ENCODE results near the gene ACTR5.

The ACTR5 gene

DNA sequence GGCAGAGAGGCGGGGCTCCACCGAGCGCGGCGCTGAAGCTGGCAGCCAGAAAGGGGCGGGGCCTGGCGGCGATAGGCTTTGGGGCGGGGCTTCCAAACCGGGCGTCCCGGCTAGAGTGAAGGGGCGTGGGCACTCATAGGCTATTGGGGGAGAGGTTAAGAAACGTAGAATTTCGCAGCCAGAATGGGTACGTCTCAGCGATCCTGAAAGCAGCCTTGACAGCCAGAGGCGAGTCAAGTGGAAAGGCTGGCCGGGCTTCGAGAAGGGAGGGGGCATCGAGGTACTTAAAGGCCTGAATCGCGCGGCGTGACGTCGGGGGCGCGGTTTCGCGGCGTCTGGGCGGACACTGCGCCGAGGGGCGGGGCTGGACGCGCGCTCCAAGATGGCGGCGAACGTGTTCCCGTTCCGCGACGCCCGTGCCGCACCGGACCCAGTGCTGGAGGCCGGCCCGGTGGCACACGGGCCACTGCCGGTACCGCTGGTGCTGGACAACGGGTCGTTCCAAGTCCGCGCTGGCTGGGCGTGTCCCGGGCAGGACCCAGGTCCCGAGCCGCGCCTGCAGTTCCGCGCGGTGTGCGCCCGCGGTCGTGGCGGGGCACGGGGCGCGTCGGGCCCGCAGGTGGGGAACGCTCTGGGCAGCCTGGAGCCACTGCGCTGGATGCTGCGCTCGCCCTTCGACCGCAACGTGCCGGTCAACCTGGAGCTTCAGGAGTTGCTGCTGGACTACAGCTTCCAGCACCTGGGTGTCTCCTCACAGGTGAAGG, at the start of gene ACTR5:
TSS of gene ACTR5 (plus strand) at position 364 of the 764 bp plus-strand sequence. CDS start at position 383, 19 bp downstream.
- DNase-seq = peak; percentile 96 to 98

DNA sequence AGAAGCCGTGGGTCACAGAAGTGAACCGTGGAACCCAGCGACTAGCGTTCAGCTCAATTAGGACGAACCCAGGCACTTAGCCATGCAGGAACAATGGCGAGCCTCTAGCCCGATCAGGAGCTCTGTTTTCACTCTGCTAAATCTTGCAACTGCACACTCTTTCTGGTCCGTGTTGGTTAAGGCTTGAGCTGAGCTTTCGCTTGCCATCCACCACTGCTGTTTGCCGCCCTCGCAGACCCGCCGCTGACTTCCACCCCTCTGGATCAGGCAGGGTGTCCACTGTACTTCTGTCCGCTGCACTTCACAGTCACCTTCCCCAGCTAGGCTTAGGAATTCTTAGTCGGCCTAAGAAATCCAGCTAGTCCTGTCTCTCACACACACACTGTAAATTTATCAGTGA, 49.7 kb upstream of the ACTR5 start:
- no peak for DNase-seq

DNA sequence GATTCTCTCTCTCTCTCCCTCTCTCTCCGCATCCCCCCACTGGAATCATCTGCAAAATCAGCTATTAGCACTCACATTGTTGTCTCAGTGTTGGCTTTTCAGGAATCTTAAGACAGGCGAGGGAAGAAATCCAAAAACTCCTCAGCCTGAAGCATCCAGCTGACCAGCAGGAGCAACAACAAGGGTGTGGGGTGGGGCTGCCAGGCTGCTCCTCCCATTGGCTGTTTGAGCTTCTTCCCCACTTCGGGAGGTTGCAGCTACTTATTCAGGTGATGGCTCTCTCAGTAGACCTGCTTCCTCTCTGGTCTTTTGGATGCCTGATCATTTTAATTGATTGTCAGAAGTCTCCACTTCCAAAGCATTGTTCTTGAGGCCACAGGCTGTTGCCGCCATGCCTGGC, 48.1 kb upstream of the ACTR5 start:
- no peak for DNase-seq

DNA sequence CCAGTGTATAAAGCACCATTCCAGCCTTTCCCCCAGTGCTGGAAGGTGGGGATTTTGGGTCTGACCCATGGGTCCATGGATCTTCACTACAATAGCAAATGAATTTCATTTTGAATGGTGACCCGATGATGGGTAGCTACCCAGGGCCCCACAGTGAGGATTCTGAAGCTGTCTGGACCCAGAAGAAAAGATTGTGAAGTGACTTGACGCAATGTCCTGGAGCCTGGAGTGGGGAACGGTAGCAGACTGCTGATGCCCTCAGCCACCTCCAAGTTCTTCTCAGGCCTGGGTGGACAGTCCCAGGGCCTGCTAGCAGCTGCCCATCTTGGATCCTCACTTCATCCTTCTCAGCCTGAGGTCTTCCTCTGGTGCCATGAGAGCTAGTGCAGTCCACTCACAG, 47.3 kb upstream of the ACTR5 start:
- no peak for DNase-seq

DNA sequence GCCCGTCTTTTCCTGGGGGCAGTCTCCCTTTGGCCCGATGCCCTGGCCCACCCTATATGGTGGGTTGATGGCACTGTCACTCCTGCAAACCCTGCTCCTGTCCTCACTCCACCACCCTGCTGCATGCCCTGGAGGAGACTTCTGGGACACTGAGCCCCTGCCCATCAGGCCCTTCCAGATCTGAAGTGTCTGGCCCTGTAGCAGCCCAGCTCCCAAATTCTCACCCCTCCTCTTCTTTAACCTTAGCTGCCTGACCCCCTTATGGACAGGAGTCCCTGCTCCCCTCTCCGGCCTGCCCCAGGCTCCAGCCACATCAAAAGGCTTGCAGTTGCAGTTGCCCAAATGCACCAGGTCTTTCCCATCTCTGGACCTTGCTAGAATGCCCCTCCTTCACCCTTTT, 44.7 kb upstream of the ACTR5 start:
- no peak for DNase-seq

DNA sequence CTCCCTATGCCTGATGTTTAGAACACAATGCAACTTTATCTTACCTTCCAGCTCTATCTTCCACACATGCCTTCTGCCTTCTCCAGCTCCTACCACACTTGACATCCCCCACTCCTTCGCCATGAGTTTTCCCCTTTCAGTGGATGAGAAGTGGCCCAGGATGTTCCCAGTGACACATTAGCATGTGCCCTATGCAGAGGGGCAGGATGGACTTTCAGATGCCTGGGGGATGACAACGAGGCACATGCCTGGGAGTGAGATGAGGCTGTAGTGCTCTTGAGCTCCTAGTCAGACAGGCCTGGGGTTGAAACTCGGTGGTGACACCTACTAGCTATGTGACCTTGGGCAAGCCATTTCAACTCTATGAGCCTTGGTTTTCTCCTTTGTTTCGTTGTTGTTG, 44.1 kb upstream of the ACTR5 start:
- no peak for DNase-seq

DNA sequence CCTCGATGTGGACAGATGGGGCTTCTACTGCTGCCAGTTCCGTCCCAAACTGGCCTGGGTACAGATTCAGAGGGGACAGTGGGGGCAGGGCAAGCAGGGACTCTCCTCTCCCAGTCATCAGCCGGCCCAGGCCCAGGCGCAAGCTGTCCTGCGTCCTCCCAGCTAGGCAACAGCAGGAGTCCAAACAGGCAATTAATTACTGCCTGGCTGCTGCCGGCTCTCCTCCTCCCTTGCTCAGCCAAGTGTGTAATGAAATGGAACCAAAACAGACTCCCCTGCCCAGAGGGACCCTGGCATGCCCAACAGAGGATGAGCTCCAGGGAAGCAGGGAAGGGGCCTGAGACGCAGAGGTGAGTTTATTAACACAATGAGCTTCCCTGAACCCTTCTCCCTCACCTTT, 41.8 kb upstream of the ACTR5 start:
- DNase-seq = no peak

DNA sequence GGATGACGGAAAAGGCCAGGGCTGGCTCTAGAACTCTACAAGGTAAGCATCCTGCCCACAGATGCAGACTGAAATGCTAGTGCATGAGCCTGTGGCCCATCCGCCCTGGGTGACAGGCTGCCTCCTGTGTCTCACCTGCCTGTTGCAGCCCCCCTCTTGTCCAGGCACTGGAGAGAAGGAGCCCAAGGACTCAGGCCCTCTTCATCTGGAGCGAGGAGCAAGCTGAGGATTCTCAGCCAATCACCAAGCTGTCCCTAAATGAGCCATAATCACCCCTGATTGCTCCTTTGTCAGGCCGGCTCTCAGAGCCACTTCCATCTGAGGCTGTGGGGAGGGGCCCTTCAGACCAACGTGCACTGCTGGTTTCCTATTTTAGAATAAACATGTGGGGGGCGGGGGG, 34.0 kb upstream of the ACTR5 start:
- DNase-seq = no peak

DNA sequence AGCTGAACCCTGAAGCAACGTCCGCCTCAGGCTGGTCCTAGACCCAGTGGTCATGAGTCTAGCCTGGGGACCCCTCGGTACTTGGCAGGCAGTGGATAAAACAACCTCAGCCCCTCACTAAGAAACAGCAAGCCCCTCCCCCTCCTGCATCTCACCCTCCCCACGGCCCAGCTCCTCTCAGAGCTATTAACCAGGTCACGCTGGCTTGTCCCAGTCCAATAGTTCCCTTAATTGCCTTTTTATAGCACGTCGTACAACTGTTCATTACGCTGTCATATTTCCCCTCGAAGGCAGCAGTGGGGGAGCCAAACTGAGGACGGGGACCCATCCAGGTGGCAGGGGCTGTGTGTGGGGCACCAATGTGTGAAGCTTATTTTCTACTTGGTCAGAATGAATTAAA, 32.6 kb upstream of the ACTR5 start:
- DNase-seq = no peak

DNA sequence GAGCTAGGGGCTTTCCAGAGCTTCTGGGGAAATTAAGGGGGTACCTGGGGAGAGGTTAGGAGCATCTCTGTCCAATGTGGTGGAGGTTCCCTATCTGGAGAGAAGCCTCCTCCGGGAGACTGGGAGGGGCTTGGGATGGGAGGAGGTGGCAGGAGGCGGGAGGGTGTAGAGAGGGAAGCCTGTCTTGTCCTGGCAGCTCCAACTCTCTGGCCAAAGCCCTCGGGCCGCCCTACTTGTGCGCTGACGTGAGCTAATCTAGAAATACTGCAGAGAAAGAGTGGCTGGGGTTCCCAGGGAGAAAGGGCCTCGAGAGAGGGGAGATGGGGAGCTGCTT, 25.6 kb upstream of the ACTR5 start:
- no peak for DNase-seq

DNA sequence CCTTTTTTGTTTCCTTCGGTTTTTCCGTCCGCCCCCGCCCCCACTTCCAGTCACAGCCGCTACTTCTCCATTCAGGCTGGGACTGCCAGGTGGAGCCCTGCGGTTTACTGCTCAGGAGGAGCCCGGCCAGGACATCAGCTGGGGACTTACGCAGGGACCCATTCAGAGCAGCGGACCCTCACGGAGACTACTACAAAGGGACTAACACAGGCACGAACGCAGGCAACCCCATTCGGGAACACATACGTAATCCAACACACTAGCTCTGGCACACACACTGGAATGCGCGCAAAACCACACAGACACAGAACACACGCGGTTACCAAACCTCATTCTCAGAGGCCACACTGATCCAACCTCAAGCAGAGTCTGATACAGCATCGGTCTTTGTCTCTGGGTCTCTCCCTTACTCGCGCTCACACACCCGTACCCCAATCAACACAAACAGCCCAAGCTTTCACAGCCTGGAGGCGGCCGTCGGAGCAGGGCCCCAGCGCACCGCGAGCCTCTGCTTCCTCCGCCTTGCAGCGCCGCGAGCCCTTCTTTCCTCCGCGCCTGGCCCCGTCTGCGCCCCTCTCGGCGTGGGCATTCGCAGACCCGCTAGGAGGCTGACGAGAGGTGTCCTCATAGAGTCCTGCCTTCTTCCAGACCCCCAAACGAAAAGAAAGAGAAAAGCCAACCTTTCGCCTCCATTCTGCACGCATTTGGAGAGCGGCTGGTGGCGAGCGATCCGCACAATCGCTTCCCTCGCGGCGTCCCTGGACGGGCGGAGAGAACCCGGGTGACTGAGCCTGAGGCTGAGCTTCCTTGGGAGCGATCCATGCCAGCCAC, 25.0 kb upstream of the ACTR5 start:
- DNase-seq = no peak

DNA sequence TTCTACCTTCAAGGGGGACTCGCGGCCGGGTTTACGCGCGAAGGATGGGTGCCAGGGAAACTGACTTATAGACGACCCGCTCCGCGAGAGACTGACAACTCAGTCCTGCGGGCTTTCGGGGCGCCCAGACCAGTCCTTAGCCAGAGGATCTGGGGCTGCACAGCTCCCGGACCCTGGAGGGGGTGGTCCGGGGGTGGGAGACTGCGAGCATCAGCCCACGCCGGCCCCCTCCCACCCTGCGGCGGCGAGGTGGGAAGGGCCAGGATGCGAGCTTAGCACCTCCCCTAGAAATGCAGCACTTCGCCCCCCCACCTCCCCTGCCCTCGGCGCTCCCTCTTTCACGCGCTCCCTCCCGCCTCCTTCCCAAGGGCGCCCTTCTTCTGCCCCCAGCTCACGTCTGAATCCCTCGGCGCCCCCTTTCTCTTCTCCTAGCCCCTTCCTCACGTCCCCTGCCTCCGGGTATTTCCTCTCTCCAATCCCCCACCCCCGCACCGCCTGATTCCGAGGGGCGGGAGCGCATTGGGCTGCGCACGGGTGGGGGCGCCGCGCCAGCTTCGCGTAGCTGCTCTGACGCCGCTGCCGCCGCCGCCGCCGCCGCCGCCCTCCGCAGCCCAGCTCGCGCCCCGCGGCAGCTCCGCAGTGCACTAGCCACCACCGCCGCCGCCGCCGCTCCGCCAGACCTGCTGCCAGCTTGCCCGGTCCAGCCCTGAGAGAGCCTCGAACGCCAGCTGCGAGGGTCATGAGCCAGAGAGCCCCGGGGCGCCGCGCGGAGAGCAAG, 24.2 kb upstream of the ACTR5 start, which contains the start of gene SLC32A1:
TSS of gene SLC32A1 (plus strand) at position 639 of the 778 bp plus-strand sequence. CDS start 239 bp downstream, outside the sequence.
- DNase-seq = no peak

DNA sequence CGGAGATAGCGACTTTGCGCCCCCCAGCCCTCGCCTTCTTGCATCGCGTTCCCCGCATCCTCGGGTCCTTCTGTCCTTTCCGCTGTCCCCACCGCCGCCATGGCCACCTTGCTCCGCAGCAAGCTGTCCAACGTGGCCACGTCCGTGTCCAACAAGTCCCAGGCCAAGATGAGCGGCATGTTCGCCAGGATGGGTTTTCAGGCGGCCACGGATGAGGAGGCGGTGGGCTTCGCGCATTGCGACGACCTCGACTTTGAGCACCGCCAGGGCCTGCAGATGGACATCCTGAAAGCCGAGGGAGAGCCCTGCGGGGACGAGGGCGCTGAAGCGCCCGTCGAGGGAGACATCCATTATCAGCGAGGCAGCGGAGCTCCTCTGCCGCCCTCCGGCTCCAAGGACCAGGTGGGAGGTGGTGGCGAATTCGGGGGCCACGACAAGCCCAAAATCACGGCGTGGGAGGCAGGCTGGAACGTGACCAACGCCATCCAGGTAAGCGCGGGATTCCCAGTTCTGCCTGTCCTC, 23.6 kb upstream of the ACTR5 start:
- DNase-seq = no peak

DNA sequence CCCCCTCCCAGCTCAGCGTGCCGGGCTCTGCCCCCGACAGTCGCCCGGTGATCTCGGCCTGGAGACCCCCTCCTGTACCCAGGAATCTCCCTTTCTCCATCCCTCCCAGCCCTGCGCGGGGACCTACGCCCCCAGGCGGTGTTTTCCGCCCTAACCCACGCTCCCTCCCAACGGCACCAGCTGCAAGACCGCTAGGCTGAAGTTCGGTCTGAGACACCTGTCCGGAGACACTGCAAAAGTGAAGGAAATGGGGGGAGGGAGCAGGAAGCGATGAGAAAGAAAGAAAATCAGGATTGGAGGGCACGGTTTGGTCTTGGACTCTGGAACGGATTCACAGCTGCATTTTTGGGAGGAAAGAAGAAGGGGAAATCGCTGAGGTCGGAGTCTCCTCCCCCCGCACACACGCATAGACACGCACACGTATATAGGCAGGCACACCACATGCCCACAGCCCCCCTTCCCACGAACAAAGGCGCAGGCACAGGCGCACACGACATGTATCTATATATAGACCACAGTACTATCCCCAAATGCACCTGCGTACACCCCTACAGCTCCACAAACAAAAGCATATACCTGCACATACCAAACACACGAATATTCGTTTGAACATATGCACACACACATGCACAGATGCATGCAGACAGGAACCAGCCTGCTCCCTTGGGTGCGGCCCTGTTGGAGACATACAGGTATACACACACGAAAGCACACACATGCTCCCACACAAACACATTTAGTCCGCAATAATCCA, 22.9 kb upstream of the ACTR5 start:
- no peak for DNase-seq

DNA sequence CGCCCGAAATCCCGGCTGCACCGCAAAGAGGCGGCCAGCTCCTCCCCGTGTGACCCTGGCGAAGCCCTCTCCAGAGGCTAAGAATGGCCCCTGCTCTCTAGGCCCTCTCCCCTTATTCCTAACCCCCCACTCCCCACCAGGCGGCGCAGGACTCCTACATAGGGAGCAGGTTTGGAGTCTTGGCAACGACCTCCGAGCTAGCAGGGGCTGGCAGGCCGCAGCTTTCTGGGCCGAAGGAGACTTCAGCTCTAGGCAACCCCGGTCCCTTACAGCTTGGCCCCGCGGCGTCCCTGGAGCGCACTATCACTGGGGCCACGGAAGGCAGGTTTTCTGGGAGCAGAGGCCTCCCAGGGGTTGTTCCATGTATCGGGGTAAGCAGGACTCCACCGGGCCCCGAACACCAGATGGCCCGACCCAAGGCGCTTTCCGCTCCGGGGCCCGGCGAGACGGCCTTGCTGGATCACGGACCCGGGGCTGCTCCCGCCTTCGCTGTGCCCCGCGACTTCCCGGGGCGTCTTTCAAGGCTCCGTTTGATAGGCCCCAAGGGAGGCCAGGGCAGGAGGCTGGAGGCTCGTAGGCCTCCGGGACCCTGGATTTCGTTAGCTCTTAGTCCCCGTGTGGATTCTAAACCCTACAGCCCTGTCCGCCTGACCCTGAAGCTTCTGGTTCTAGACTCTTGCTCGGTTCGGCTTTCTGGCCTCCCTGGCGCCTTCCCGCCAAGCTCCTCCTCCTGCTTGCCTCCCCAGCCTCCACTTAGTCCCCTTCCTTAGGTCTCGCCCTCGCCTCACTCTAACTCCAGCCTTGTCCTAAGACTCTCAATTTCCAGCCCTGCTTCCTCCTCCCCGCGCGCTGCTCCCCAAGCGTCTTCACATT, 22.1 kb upstream of the ACTR5 start:
- peak; percentile 30 to 34 for DNase-seq

DNA sequence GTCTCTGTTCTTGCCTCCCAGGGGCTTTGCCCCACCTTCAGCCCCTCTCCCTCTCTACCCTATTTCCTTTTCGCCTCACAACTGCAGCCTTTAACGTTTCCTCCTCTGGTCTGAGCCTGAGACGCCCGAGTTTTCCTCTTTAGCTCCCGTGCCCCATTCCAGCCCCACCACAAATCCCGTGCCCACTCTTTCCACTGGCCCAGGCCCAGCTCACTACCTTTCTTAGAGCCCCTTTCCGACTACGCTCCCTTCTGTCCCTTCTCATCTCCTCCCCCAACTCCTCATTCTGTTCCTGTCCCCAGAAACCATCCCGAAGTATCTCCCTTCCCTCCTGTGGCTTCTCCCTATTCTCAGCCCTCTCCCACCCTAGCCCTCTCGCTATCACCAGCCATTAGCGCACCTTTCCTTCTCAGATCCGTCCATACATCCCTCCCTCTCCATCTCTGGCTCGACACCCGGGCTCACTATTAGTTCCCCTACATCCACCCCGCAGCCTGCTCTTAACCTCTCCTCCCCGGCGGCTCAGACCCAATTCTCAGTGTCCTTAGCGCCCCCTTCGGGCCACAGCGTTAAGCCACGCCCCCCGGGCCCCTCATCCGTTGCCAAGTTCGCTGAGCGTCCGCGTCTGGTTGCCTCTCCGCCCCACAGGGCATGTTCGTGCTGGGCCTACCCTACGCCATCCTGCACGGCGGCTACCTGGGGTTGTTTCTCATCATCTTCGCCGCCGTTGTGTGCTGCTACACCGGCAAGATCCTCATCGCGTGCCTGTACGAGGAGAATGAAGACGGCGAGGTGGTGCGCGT, 21.3 kb upstream of the ACTR5 start:
- DNase-seq = peak; percentile 30 to 46

DNA sequence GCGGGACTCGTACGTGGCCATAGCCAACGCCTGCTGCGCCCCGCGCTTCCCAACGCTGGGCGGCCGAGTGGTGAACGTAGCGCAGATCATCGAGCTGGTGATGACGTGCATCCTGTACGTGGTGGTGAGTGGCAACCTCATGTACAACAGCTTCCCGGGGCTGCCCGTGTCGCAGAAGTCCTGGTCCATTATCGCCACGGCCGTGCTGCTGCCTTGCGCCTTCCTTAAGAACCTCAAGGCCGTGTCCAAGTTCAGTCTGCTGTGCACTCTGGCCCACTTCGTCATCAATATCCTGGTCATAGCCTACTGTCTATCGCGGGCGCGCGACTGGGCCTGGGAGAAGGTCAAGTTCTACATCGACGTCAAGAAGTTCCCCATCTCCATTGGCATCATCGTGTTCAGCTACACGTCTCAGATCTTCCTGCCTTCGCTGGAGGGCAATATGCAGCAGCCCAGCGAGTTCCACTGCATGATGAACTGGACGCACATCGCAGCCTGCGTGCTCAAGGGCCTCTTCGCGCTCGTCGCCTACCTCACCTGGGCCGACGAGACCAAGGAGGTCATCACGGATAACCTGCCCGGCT, 20.6 kb upstream of the ACTR5 start:
- no peak for DNase-seq

DNA sequence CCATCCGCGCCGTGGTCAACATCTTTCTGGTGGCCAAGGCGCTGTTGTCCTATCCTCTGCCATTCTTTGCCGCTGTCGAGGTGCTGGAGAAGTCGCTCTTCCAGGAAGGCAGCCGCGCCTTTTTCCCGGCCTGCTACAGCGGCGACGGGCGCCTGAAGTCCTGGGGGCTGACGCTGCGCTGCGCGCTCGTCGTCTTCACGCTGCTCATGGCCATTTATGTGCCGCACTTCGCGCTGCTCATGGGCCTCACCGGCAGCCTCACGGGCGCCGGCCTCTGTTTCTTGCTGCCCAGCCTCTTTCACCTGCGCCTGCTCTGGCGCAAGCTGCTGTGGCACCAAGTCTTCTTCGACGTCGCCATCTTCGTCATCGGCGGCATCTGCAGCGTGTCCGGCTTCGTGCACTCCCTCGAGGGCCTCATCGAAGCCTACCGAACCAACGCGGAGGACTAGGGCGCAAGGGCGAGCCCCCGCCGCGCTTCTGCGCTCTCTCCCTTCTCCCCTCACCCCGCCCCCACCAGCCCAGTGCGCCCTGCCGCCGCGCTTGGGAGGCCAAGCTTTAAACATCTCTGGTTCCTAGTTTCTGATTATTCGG, 20.0 kb upstream of the ACTR5 start:
- no peak for DNase-seq

DNA sequence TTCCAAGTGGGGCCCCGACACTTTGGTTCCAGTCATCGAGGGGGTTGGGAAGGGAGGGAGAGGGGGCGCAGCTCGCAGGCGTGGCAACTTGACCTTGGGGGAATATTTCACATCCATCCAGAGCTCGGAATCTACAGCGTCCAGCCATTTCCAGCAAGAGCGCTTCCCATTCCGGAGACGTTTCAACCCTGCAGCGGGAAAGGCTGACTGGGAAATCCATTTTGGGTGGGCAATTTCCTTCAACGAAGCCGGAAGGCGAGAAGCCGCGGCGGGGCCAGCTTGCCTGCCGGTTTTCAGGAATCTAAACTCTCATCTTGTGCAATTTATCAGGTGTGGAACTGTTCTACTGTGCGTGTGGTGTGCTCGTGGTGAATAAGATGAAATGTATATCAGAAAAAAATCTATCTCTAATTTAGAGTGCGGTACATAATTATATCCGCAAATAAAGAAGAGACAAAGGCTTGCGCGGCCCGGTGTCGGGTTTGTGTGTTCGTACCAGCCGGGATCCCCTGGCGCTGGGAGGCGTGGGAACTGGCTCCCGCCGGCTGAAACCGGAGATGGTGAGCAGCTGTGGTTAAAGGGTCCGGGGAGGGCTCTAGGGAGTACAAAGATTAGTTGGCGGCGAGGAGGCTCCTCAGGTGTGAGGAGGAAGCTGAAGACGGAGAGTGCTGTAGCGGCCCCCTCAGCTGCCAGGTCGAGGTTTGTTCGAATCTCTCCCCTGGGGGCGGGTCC, 19.2 kb upstream of the ACTR5 start:
- DNase-seq = no peak
